ENCODE results near the gene PFDN4.

- TF ChIP-seq POLR2A (IDR thresholded peaks at IDR 0.05) (no peak), CTCF (IDR thresholded peaks at IDR 0.05) (no peak)
Measured at GRCh38 chr20:54260116-54260515, 52.2 kb downstream of the PFDN4 start.

Measured in lower leg skin (tissue), 3 donors.